IMR-90 (cell line): ENCODE measurements around the gene PGF. TPM values are rescaled to one million over a fixed set of nuclear protein-coding genes. Genes with fewer than 3 reads are reported as not detected.

Experiments used
- ATAC-seq: fragments of 200-7000 bp; cut with Tn5 transposase; 2 replicates; pipeline ENCODE4 v1.9.1; 2020; ENCODE audit warnings: low read depth, mild to moderate bottlenecking, moderate library complexity
- BruUV-seq: library from RNA; stranded (reverse); fragments of 400-500 nt; replicated peaks from 2 replicates; lab custom pipeline; 2021; lab: Mats Ljungman, UMichigan
- CTCF ChIA-PET: fragments of 300-600 bp; formaldehyde crosslinking; extraction: SDS; loops from one replicate; lab custom pipeline; 2021; ENCODE audit warnings: antibody characterized with exemption; lab: Yijun Ruan, JAX
- POLR2A ChIA-PET: fragments of 300-600 bp; sonication (Branson Sonifier 250); formaldehyde crosslinking; loops from one replicate; lab custom pipeline; 2022; ENCODE audit warnings: antibody characterized with exemption; ENCODE audit not compliant: unreplicated experiment; lab: Charles Lee
- DNase-seq: peaks from one replicate; pipeline ENCODE4 v3.0.0; 2013
- H2AFZ ChIP-seq: replicated peaks from 2 replicates; pipeline ENCODE3; 2013; ENCODE audit warnings: low read length, mild to moderate bottlenecking; ENCODE audit not compliant: poor library complexity
- H2AK5ac ChIP-seq: 2 replicates; pipeline ENCODE4 v1.6.1; 2013; ENCODE audit warnings: low read depth, low read length, inconsistent platforms
- H2AK9ac ChIP-seq: replicated peaks from 2 replicates; pipeline ENCODE3; 2013; ENCODE audit warnings: mild to moderate bottlenecking, low read depth, low read length, moderate library complexity; ENCODE audit not compliant: poor library complexity
- H2BK120ac ChIP-seq: 2 replicates; pipeline ENCODE4 v1.6.1; 2013; ENCODE audit warnings: low read depth, low read length, inconsistent platforms
- H2BK15ac ChIP-seq: 3 replicates; pipeline ENCODE4 v1.6.1; 2013; ENCODE audit warnings: low read depth, low read length, inconsistent platforms
- H2BK20ac ChIP-seq: 2 replicates; pipeline ENCODE4 v1.6.1; 2013; ENCODE audit warnings: low read depth, mild to moderate bottlenecking, inconsistent platforms, low read length, moderate library complexity
- H2BK5ac ChIP-seq: 2 replicates; pipeline ENCODE4 v1.6.1; 2013; ENCODE audit warnings: mild to moderate bottlenecking, low read depth, low read length, inconsistent platforms; ENCODE audit not compliant: poor library complexity, severe bottlenecking
- H3K14ac ChIP-seq: replicated peaks from 2 replicates; pipeline ENCODE4 v1.6.1; 2013; ENCODE audit warnings: low read depth, low read length, inconsistent platforms
- H3K18ac ChIP-seq: 2 replicates; pipeline ENCODE4 v1.6.1; 2013; ENCODE audit warnings: low read depth, low read length, control low read depth
- H3K23ac ChIP-seq: 2 replicates; pipeline ENCODE4 v1.6.1; 2013; ENCODE audit warnings: low read depth, low read length, inconsistent platforms
- H3K27ac ChIP-seq: 2 replicates; pipeline ENCODE4 v1.5.1; 2013; ENCODE audit warnings: mild to moderate bottlenecking, control low read depth, low read length; ENCODE audit not compliant: insufficient read depth
- H3K27me3 ChIP-seq: 2 replicates; pipeline ENCODE4 v1.6.1; 2013; ENCODE audit warnings: low read length; ENCODE audit not compliant: control insufficient read depth, insufficient read depth
- H3K36me3 ChIP-seq: 2 replicates; pipeline ENCODE4 v1.6.1; 2013; ENCODE audit warnings: low read length, mixed read lengths; ENCODE audit not compliant: control insufficient read depth, insufficient read depth
- H3K4ac ChIP-seq: 2 replicates; pipeline ENCODE4 v1.6.1; 2013; ENCODE audit warnings: low read depth, low read length, inconsistent platforms
- H3K4me1 ChIP-seq: 2 replicates; pipeline ENCODE4 v1.6.1; 2013; ENCODE audit warnings: low read length, mixed read lengths; ENCODE audit not compliant: control insufficient read depth, insufficient read depth
- H3K4me2 ChIP-seq: 2 replicates; pipeline ENCODE4 v1.6.1; 2013; ENCODE audit warnings: low read depth, mild to moderate bottlenecking, control low read depth, low read length, moderate library complexity
- H3K4me3 ChIP-seq: 2 replicates; pipeline ENCODE4 v1.5.1; 2013; ENCODE audit warnings: low read depth, mild to moderate bottlenecking, control low read depth, low read length, moderate library complexity; ENCODE audit not compliant: insufficient read depth
- H3K56ac ChIP-seq: 2 replicates; pipeline ENCODE4 v1.6.1; 2013; ENCODE audit warnings: low read length, inconsistent platforms; ENCODE audit not compliant: insufficient read depth; ENCODE audit errors: extremely low read depth
- H3K79me1 ChIP-seq, 2 experiments: 2 replicates each; pipeline ENCODE4 v1.6.1; 2013; ENCODE audit warnings: low read length in 2 of 2, inconsistent platforms in 1 of 2, low read depth in 1 of 2
- H3K9ac ChIP-seq: 2 replicates; pipeline ENCODE4 v1.6.1; 2013; ENCODE audit warnings: low read depth, low read length, control low read depth
- H3K9me1 ChIP-seq: 2 replicates; pipeline ENCODE4 v1.6.1; 2013; ENCODE audit warnings: low read length, inconsistent platforms; ENCODE audit not compliant: insufficient read depth
- H3K9me3 ChIP-seq: 2 replicates; pipeline ENCODE4 v1.6.1; 2013; ENCODE audit warnings: low read length; ENCODE audit not compliant: control insufficient read depth, insufficient read depth
- H4K20me1 ChIP-seq: 2 replicates; pipeline ENCODE4 v1.6.1; 2013; ENCODE audit warnings: low read length, inconsistent platforms; ENCODE audit not compliant: insufficient read depth
- H4K5ac ChIP-seq: 2 replicates; pipeline ENCODE4 v1.6.1; 2013; ENCODE audit warnings: mild to moderate bottlenecking, low read depth, low read length, control low read depth
- H4K8ac ChIP-seq, 2 experiments: 2 replicates each; pipeline ENCODE4 v1.6.1; 2013; ENCODE audit warnings: low read depth in 2 of 2, low read length in 2 of 2, control low read depth in 1 of 2, inconsistent platforms in 1 of 2
- H4K91ac ChIP-seq: 2 replicates; pipeline ENCODE4 v1.6.1; 2013; ENCODE audit warnings: low read depth, low read length, inconsistent platforms; ENCODE audit not compliant: insufficient read depth
- BHLHE40 ChIP-seq: fragments of 150-350 bp; IDR thresholded peaks from 2 replicates; pipeline ENCODE4 v1.6.1; 2016; ENCODE audit warnings: mild to moderate bottlenecking, low read depth, low read length
- CEBPB ChIP-seq: IDR thresholded peaks from 2 replicates; pipeline ENCODE4 v1.6.1; 2012; ENCODE audit warnings: low read depth, low read length, improper control_type of control experiment
- CHD1 ChIP-seq: IDR thresholded peaks from 2 replicates; pipeline ENCODE4 v1.6.1; 2012; ENCODE audit warnings: low read depth, low read length, improper control_type of control experiment
- CTCF ChIP-seq: conservative IDR thresholded peaks from 2 replicates; pipeline ENCODE4 v1.5.1; 2012; ENCODE audit warnings: mild to moderate bottlenecking, low read depth, low read length, improper control_type of control experiment
- FOS ChIP-seq: fragments of 150-350 bp; IDR thresholded peaks from 2 replicates; pipeline ENCODE4 v1.6.1; 2016; ENCODE audit warnings: low read depth, low read length
- MAFK ChIP-seq: IDR thresholded peaks from 2 replicates; pipeline ENCODE4 v1.6.1; 2012; ENCODE audit warnings: low read depth, low read length, improper control_type of control experiment
- MAZ ChIP-seq: IDR thresholded peaks from 2 replicates; pipeline ENCODE4 v1.6.1; 2012; ENCODE audit warnings: low read depth, mild to moderate bottlenecking, low read length, improper control_type of control experiment, moderate library complexity, borderline replicate concordance
- NFE2L2 ChIP-seq: fragments of 150-350 bp; IDR thresholded peaks from 2 replicates; pipeline ENCODE4 v1.6.1; 2016; ENCODE audit warnings: low read depth, mild to moderate bottlenecking, low read length
- POLR2A ChIP-seq: IDR thresholded peaks from 2 replicates; pipeline ENCODE4 v1.6.1; 2012; ENCODE audit warnings: mild to moderate bottlenecking, low read depth, low read length
- RAD21 ChIP-seq: IDR thresholded peaks from 2 replicates; pipeline ENCODE4 v1.6.1; 2012; ENCODE audit warnings: low read length, improper control_type of control experiment
- RCOR1 ChIP-seq: IDR thresholded peaks from 2 replicates; pipeline ENCODE4 v1.6.1; 2012; ENCODE audit warnings: mild to moderate bottlenecking, low read length, improper control_type of control experiment; ENCODE audit not compliant: insufficient replicate concordance
- RFX5 ChIP-seq: IDR thresholded peaks from 2 replicates; pipeline ENCODE4 v1.8.0; 2012; ENCODE audit warnings: low read depth, mild to moderate bottlenecking, low read length, moderate library complexity
- USF2 ChIP-seq: fragments of 150-350 bp; IDR thresholded peaks from 2 replicates; pipeline ENCODE4 v1.6.1; 2017; ENCODE audit warnings: mild to moderate bottlenecking, antibody characterized with exemption, low read length, low read depth
- WGBS, 2 experiments: methylation state at CpG; one replicate each; pipeline versions ENCODE4 v1.1.5 to v1.1.7; 2013; ENCODE audit warnings: missing lambda C conversion rate in 2 of 2; ENCODE audit not compliant: insufficient read length in 1 of 2; ENCODE audit errors: extremely low coverage in 2 of 2; 5-methylcytosine and 5-hydroxymethylcytosine counted together
- dilution Hi-C: fragments of 300-500 bp; cut with HindIII; formaldehyde crosslinking; loops from one replicate; pipeline ENCODE4 v1.14.3; 2018; ENCODE audit warnings: low sequenced_read_pairs; ENCODE audit not compliant: unreplicated experiment
- in situ Hi-C: fragments of 300-500 bp; cut with MboI; formaldehyde crosslinking; loops from 3 replicates; pipeline ENCODE4 v1.14.3; 2019; ENCODE audit warnings: low sequenced_read_pairs, inconsistent platforms, mixed read lengths
- intact Hi-C: fragments of 100-400 bp; cut with micrococcal nuclease; formaldehyde crosslinking; loops from 2 replicates; pipeline ENCODE4 v1.10.0; 2022
- polyA plus RNA-seq, 3 experiments: library from polyadenylated mRNA; depleted of rRNA; stranded (reverse); fragments of >200 nt; gene quantifications; 2 replicates each; pipeline ENCODE4 v1.2.3, GENCODE V29; 2012; ENCODE audit warnings: low replicate concordance in 1 of 3
- total RNA-seq: library from RNA; depleted of rRNA; stranded (reverse); fragments of >200 nt; gene quantifications from 2 replicates; pipeline ENCODE4 v1.2.3, GENCODE V29; 2012

PGF gene
- total and polyA plus RNA-seq, 2 of the 4 experiments (the other 2 are of a cell fraction) = 0.36 to 0.39 TPM

- intact Hi-C loops (no loop called here), in situ Hi-C loops (loop anchor here (5.0 to 10.0 kb wide), 2 partner anchors 166 to 393 kb away; no protein-coding TSS in a partner anchor), dilution Hi-C loops (no loop called here)
- TF ChIP-seq POLR2A (no peak), FOS (no peak), CEBPB (no peak), CHD1 (no peak), RFX5 (no peak), RAD21 (no peak), MAFK (no peak), USF2 (no peak), MAZ (no peak), RCOR1 (no peak), NFE2L2 (no peak), BHLHE40 (no peak), CTCF (no peak)
- peaks cover 1% of the 10 kb centered on the region; the same call in 1 of the 2 replicates for H3K4me1 ChIP-seq
- H3K14ac ChIP-seq = no peak overlapping the region
- no peak overlapping the region for H3K56ac ChIP-seq
- H2BK20ac ChIP-seq = no peak overlapping the region
- H3K27me3 ChIP-seq = no peaks in the 10 kb centered on the region
- H3K9ac ChIP-seq = no peak overlapping the region
- H3K23ac ChIP-seq = no peak overlapping the region
- BruUV-seq = no TSS peak
- no peak overlapping the region for H4K8ac ChIP-seq
- H3K9me3 ChIP-seq = no peaks in the 10 kb centered on the region
- H4K20me1 ChIP-seq = no peaks in the 10 kb centered on the region
- no peaks in the 10 kb centered on the region for H3K79me1 ChIP-seq
- 70% methylated on average over 2 of the region's 5 CpGs; no CpG with 5 or more reads in 1 of the 2 experiments for WGBS, 2 experiments
- H4K5ac ChIP-seq = no peak overlapping the region
- ChIA-PET POLR2A (interaction anchor here (0.5 to 0.6 kb wide), 2 partner anchors 11 to 369 kb away, joined by 4 read pairs; no protein-coding TSS in a partner anchor), CTCF (no interaction called here)
- ATAC-seq (no peak), DNase-seq (no peak)
- H3K4me3 ChIP-seq = no peak overlapping the region
- no peak overlapping the region for H2BK120ac ChIP-seq
- no peak overlapping the region for H3K18ac ChIP-seq
- no peaks in the 10 kb centered on the region for H3K9me1 ChIP-seq
- H2AFZ ChIP-seq = no peak overlapping the region
- H2AK9ac ChIP-seq = peak overlapping the region; percentile 24
- no peak overlapping the region for H2AK5ac ChIP-seq
- no peak overlapping the region for H4K91ac ChIP-seq
- H2BK5ac ChIP-seq = no peak overlapping the region
- peaks cover under 1% of the 10 kb centered on the region; the same call in 1 of the 2 replicates for H3K36me3 ChIP-seq
- H3K4ac ChIP-seq = no peak overlapping the region
- no peak overlapping the region for H2BK15ac ChIP-seq
- H3K4me2 ChIP-seq = no peak overlapping the region
- no peak overlapping the region for H3K27ac ChIP-seq
Observed at GRCh38 chr14:74911704-74912103, 43.7 kb downstream of the PGF start.
